GM18873 (cell line): Measurements from ENCODE around the gene FPR2.

ENCODE experiments used
- ATAC-seq: cut with Tn5 transposase; IDR thresholded peaks from one replicate; pipeline ENCODE4 v1.9.1; 2021; ENCODE audit warnings: mild to moderate bottlenecking, moderate library complexity, moderate number of reproducible peaks; ENCODE audit not compliant: unreplicated experiment, low FRiP score

FPR2 gene

GRCh38 chr19:51780270-51780669 is 19.3 kb downstream of the FPR2 start:
- ATAC-seq, result no peak

- ATAC-seq, result no peak
These were observed 21.0 kb downstream of the FPR2 start for GRCh38 chr19:51781999-51782398.

- ATAC-seq, result no peak
These were observed 22.4 kb downstream of the FPR2 start for GRCh38 chr19:51783372-51783771.

- ATAC-seq, result no peak
These were observed 23.3 kb downstream of the FPR2 start for GRCh38 chr19:51784109-51784785.

GRCh38 chr19:51784922-51785690 is 24.1 kb downstream of the FPR2 start:
- no peak for ATAC-seq

GRCh38 chr19:51786646-51787494 is 25.9 kb downstream of the FPR2 start:
- no peak for ATAC-seq

- no peak for ATAC-seq
These were observed 27.0 kb downstream of the FPR2 start for GRCh38 chr19:51788029-51788428.

GRCh38 chr19:51789061-51789795 is 28.2 kb downstream of the FPR2 start:
- no peak for ATAC-seq

GRCh38 chr19:51792932-51793331 is 32.0 kb downstream of the FPR2 start:
- no peak for ATAC-seq

GRCh38 chr19:51793994-51794393 is 33.0 kb downstream of the FPR2 start:
- ATAC-seq, result no peak

- no peak for ATAC-seq
These were observed 34.0 kb downstream of the FPR2 start, which contains the start of gene FPR3 for GRCh38 chr19:51794885-51795490. Gene FPR3 (plus strand): TSS chr19:51795157. CDS start chr19:51823749, 28,592 bp downstream.

GRCh38 chr19:51796195-51796679 is 35.3 kb downstream of the FPR2 start:
- ATAC-seq, result no peak

- ATAC-seq, result no peak
These were observed 36.5 kb downstream of the FPR2 start for GRCh38 chr19:51797480-51797879.

- no peak for ATAC-seq
These were observed 37.1 kb downstream of the FPR2 start for GRCh38 chr19:51798062-51798461.

GRCh38 chr19:51799034-51799773 is 38.2 kb downstream of the FPR2 start:
- ATAC-seq, result no peak

- ATAC-seq, result no peak
These were observed 38.9 kb downstream of the FPR2 start for GRCh38 chr19:51799774-51800472.

GRCh38 chr19:51800473-51801244 is 39.7 kb downstream of the FPR2 start:
- ATAC-seq, result no peak

- no peak for ATAC-seq
These were observed 41.8 kb downstream of the FPR2 start for GRCh38 chr19:51802775-51803174.
